NCI-H1048 (cell line): ENCODE results near the gene FAM117B.
"Not testable (repeated sequence)": the region's sequence is repeated elsewhere in the genome, so short reads cannot be mapped to it uniquely, and the experiment has no call there.

ENCODE experiments used
- DNase-seq: peaks from one replicate; lab custom pipeline; 2025; lab: John Stamatoyannopoulos, UW

The FAM117B gene

GRCh38 chr2:202638721-202639120 lies 4.0 kb downstream of the FAM117B start:
- DNase-seq, result no peak

GRCh38 chr2:202639231-202639630 lies 4.5 kb downstream of the FAM117B start:
- no peak for DNase-seq

- DNase-seq, result no peak
Measured at GRCh38 chr2:202642567-202642966, 7.8 kb downstream of the FAM117B start.

GRCh38 chr2:202643012-202643858 lies 8.5 kb downstream of the FAM117B start:
- no peak for DNase-seq

- DNase-seq, result no peak
Measured at GRCh38 chr2:202652119-202652518, 17.4 kb downstream of the FAM117B start.

GRCh38 chr2:202653890-202654289 lies 19.1 kb downstream of the FAM117B start:
- DNase-seq, result no peak

GRCh38 chr2:202657876-202658275 lies 23.1 kb downstream of the FAM117B start:
- DNase-seq, result no peak

- no peak for DNase-seq
Measured at GRCh38 chr2:202660796-202661195, 26.0 kb downstream of the FAM117B start.

GRCh38 chr2:202669841-202670240 lies 35.1 kb downstream of the FAM117B start:
- no peak for DNase-seq

- DNase-seq, result no peak
Measured at GRCh38 chr2:202671317-202672035, 36.7 kb downstream of the FAM117B start.

GRCh38 chr2:202675097-202675496 lies 40.3 kb downstream of the FAM117B start:
- DNase-seq, result not testable (repeated sequence)

GRCh38 chr2:202679980-202680379 lies 45.2 kb downstream of the FAM117B start:
- no peak for DNase-seq

GRCh38 chr2:202680512-202680911 lies 45.7 kb downstream of the FAM117B start:
- DNase-seq, result no peak

- no peak for DNase-seq
Measured at GRCh38 chr2:202681688-202682205, 47.0 kb downstream of the FAM117B start.

GRCh38 chr2:202682274-202682673 lies 47.5 kb downstream of the FAM117B start:
- DNase-seq, result no peak

- DNase-seq, result no peak
Measured at GRCh38 chr2:202687276-202687675, 52.5 kb downstream of the FAM117B start.

- DNase-seq, result no peak
Measured at GRCh38 chr2:202689459-202689858, 54.7 kb downstream of the FAM117B start.

GRCh38 chr2:202689898-202690297 lies 55.1 kb downstream of the FAM117B start:
- DNase-seq, result no peak

- DNase-seq, result no peak
Measured at GRCh38 chr2:202690321-202690900, 55.6 kb downstream of the FAM117B start.

GRCh38 chr2:202693503-202693902 lies 58.7 kb downstream of the FAM117B start:
- DNase-seq, result no peak

- DNase-seq, result no peak
Measured at GRCh38 chr2:202695166-202695565, 60.4 kb downstream of the FAM117B start.

GRCh38 chr2:202700075-202700901 lies 65.5 kb downstream of the FAM117B start:
- DNase-seq, result no peak
